H9 (cell line): ENCODE measurements around the gene COL3A1. TPM values are rescaled to one million over a fixed set of nuclear protein-coding genes. Genes with fewer than 3 reads are reported as not detected.

Experiments used
- DNase-seq: peaks from one replicate; pipeline ENCODE4 v3.0.0-alpha.2; 2017
- H2AFZ ChIP-seq: one replicate; pipeline ENCODE4 v1.6.1; 2013; ENCODE audit warnings: mild to moderate bottlenecking, low read length, control low read depth, moderate library complexity
- H2AK5ac ChIP-seq: 2 replicates; pipeline ENCODE4 v1.6.1; 2013; ENCODE audit warnings: low read length, control low read depth, mixed read lengths; ENCODE audit not compliant: insufficient read length
- H2BK120ac ChIP-seq: one replicate; pipeline ENCODE4 v1.6.1; 2013; ENCODE audit warnings: low read depth, mild to moderate bottlenecking, low read length, control low read depth, inconsistent platforms; ENCODE audit not compliant: poor library complexity, severe bottlenecking
- H2BK12ac ChIP-seq: 2 replicates; pipeline ENCODE4 v1.6.1; 2013; ENCODE audit warnings: low read length, control low read depth, mixed read lengths, low read depth; ENCODE audit not compliant: insufficient read length
- H2BK15ac ChIP-seq: 2 replicates; pipeline ENCODE4 v1.6.1; 2013; ENCODE audit warnings: low read depth, low read length, control low read depth
- H2BK20ac ChIP-seq: one replicate; pipeline ENCODE4 v1.6.1; 2013; ENCODE audit warnings: low read depth, mild to moderate bottlenecking, low read length, control low read depth, inconsistent platforms; ENCODE audit not compliant: poor library complexity, severe bottlenecking
- H2BK5ac ChIP-seq: 2 replicates; pipeline ENCODE4 v1.6.1; 2013; ENCODE audit warnings: low read length, control low read depth, mixed read lengths; ENCODE audit not compliant: insufficient read length
- H3K14ac ChIP-seq: 2 replicates; pipeline ENCODE4 v1.6.1; 2013; ENCODE audit warnings: low read length, control low read depth; ENCODE audit not compliant: insufficient read depth
- H3K18ac ChIP-seq: 2 replicates; pipeline ENCODE4 v1.6.1; 2013; ENCODE audit warnings: low read depth, mild to moderate bottlenecking, mixed read lengths, low read length, control low read depth; ENCODE audit not compliant: insufficient read length
- H3K23ac ChIP-seq: 2 replicates; pipeline ENCODE4 v1.6.1; 2013; ENCODE audit warnings: low read length, control low read depth, mixed read lengths, low read depth; ENCODE audit not compliant: insufficient read length
- H3K23me2 ChIP-seq: 2 replicates; pipeline ENCODE4 v1.6.1; 2013; ENCODE audit warnings: low read depth, mild to moderate bottlenecking, mixed read lengths, low read length, control low read depth; ENCODE audit not compliant: insufficient read length, poor library complexity, severe bottlenecking
- H3K27ac ChIP-seq: 2 replicates; pipeline ENCODE4 v1.5.1; 2013; ENCODE audit warnings: low read length, control low read depth, mixed read lengths, low read depth; ENCODE audit not compliant: insufficient read length
- H3K27me3 ChIP-seq: 2 replicates; pipeline ENCODE4 v1.6.1; 2013; ENCODE audit warnings: low read length, control low read depth, inconsistent platforms; ENCODE audit not compliant: insufficient read depth
- H3K4ac ChIP-seq: 2 replicates; pipeline ENCODE4 v1.6.1; 2013; ENCODE audit warnings: low read depth, mild to moderate bottlenecking, control low read depth, inconsistent platforms, low read length, moderate library complexity
- H3K4me1 ChIP-seq: 2 replicates; pipeline ENCODE4 v1.6.1; 2013; ENCODE audit warnings: low read length, control low read depth, inconsistent platforms; ENCODE audit not compliant: insufficient read depth
- H3K4me2 ChIP-seq: 2 replicates; pipeline ENCODE4 v1.6.1; 2013; ENCODE audit warnings: low read length, control low read depth, mixed read lengths; ENCODE audit not compliant: insufficient read length, insufficient read depth
- H3K56ac ChIP-seq: 2 replicates; pipeline ENCODE4 v1.6.1; 2013; ENCODE audit warnings: low read depth, mild to moderate bottlenecking, mixed read lengths, low read length, control low read depth; ENCODE audit not compliant: insufficient read length
- H3K79me1 ChIP-seq: 2 replicates; pipeline ENCODE4 v1.6.1; 2013; ENCODE audit warnings: low read depth, mild to moderate bottlenecking, moderate library complexity, low read length, control low read depth, inconsistent platforms; ENCODE audit not compliant: insufficient read depth, poor library complexity, severe bottlenecking
- H3K79me2 ChIP-seq: 2 replicates; pipeline ENCODE4 v1.6.1; 2013; ENCODE audit warnings: low read length, control low read depth, inconsistent platforms; ENCODE audit not compliant: insufficient read depth
- H3K9ac ChIP-seq: 2 replicates; pipeline ENCODE4 v1.6.1; 2013; ENCODE audit warnings: low read length, control low read depth, mixed read lengths; ENCODE audit not compliant: insufficient read length; ENCODE audit errors: extremely low read depth
- H3K9me3 ChIP-seq: one replicate; pipeline ENCODE4 v1.6.1; 2013; ENCODE audit warnings: low read depth, low read length, inconsistent platforms; ENCODE audit not compliant: control insufficient read depth
- H3T11ph ChIP-seq: one replicate; pipeline ENCODE4 v1.6.1; 2013; ENCODE audit warnings: mild to moderate bottlenecking, low read length, control low read depth, inconsistent platforms
- H4K20me1 ChIP-seq: one replicate; pipeline ENCODE4 v1.6.1; 2013; ENCODE audit not compliant: control insufficient read depth, insufficient read length, insufficient read depth
- H4K5ac ChIP-seq: 2 replicates; pipeline ENCODE4 v1.6.1; 2013; ENCODE audit warnings: low read depth, mild to moderate bottlenecking, mixed read lengths, low read length, control low read depth; ENCODE audit not compliant: insufficient read length
- H4K8ac ChIP-seq: replicated peaks from 2 replicates; pipeline ENCODE4 v1.6.1; 2013; ENCODE audit warnings: low read length, control low read depth, mixed read lengths, low read depth; ENCODE audit not compliant: insufficient read length
- H4K91ac ChIP-seq: 2 replicates; pipeline ENCODE4 v1.6.1; 2013; ENCODE audit warnings: low read depth, mild to moderate bottlenecking, moderate library complexity, mixed read lengths, low read length, control low read depth; ENCODE audit not compliant: insufficient read length
- H3K27ac Mint-ChIP-seq, 3 experiments: 2 replicates in 2 of 3; 3 replicates in 1 of 3; pipeline ENCODE4 v1.8.0; 2020 to 2021; ENCODE audit warnings: mixed read lengths in 3 of 3, mild to moderate bottlenecking in 1 of 3, moderate library complexity in 1 of 3
- H3K27me3 Mint-ChIP-seq: 2 replicates; pipeline ENCODE4 v1.8.0; 2021; ENCODE audit warnings: low read depth, mild to moderate bottlenecking, moderate library complexity, mixed read lengths
- H3K36me3 Mint-ChIP-seq, 3 experiments: 2 replicates in 2 of 3; 3 replicates in 1 of 3; pipeline ENCODE4 v1.8.0; 2020 to 2021; ENCODE audit warnings: low read depth in 3 of 3, mixed read lengths in 3 of 3; ENCODE audit not compliant: insufficient read depth in 1 of 3
- H3K4me1 Mint-ChIP-seq, 2 experiments: 2 replicates each; pipeline ENCODE4 v1.8.0; 2020; ENCODE audit warnings: mixed read lengths in 2 of 2
- H3K4me3 Mint-ChIP-seq, 2 experiments: 2 replicates in 1 of 2; 3 replicates in 1 of 2; pipeline ENCODE4 v1.8.0; 2020 to 2021; ENCODE audit warnings: mild to moderate bottlenecking in 2 of 2, mixed read lengths in 2 of 2, moderate library complexity in 1 of 2
- H3K9me3 Mint-ChIP-seq, 2 experiments: 2 replicates in 1 of 2; 3 replicates in 1 of 2; pipeline ENCODE4 v1.8.0; 2020; ENCODE audit warnings: mild to moderate bottlenecking in 2 of 2, mixed read lengths in 2 of 2, moderate library complexity in 1 of 2
- CTCF ChIP-seq: fragments of 200-600 bp; sonication (generic); conservative IDR thresholded peaks from 3 replicates; pipeline ENCODE4 v1.8.0; 2021; ENCODE audit warnings: antibody characterized with exemption, mild to moderate bottlenecking
- WGBS: extraction: QIAGEN DNeasy Blood & Tissue Kit; methylation state at CpG from one replicate; pipeline ENCODE4 v1.1.7; 2013; ENCODE audit warnings: missing lambda C conversion rate, low lambda C conversion rate, mixed read lengths; ENCODE audit not compliant: insufficient read length; ENCODE audit errors: extremely low coverage; 5-methylcytosine and 5-hydroxymethylcytosine counted together
- total RNA-seq: library from RNA; stranded (reverse); gene quantifications from 2 replicates; pipeline ENCODE4 v1.2.1, GENCODE V29; 2021

The COL3A1 gene
- total RNA-seq, 1 experiment from 2014 or later, result not detected

GRCh38 chr2:188965563-188965962 lies 8.6 kb upstream of the COL3A1 start:
- no peak overlapping the region for H4K91ac ChIP-seq
- no peaks in the 10 kb centered on the region for H3K23me2 ChIP-seq
- no peak overlapping the region for H4K8ac ChIP-seq
- no peak overlapping the region for H2BK15ac ChIP-seq
- no peak overlapping the region for H2BK20ac ChIP-seq
- H2BK5ac ChIP-seq, result no peak overlapping the region
- H3T11ph ChIP-seq, result no peak overlapping the region
- Mint-ChIP-seq H3K27ac (no peak overlapping the region), H3K9me3 (no peaks in the 10 kb centered on the region; a peak in 1 of 5 replicates), H3K4me3 (no peak overlapping the region), H3K36me3 (no peaks in the 10 kb centered on the region), H3K27me3 (no peaks in the 10 kb centered on the region), H3K4me1 (no peaks in the 10 kb centered on the region)
- H3K79me2 ChIP-seq, result no peaks in the 10 kb centered on the region
- H3K27me3 ChIP-seq, result no peaks in the 10 kb centered on the region
- no peaks in the 10 kb centered on the region for H3K79me1 ChIP-seq
- TF ChIP-seq CTCF, result no peak
- no peak overlapping the region for H3K18ac ChIP-seq
- no peak overlapping the region for H3K14ac ChIP-seq
- no peak overlapping the region for H3K23ac ChIP-seq
- DNase-seq, result no peak
- H2AFZ ChIP-seq, result no peak overlapping the region
- no peak overlapping the region for H3K4me2 ChIP-seq
- H3K27ac ChIP-seq, result no peak overlapping the region
- H3K4ac ChIP-seq, result no peak overlapping the region
- no peak overlapping the region for H2BK12ac ChIP-seq
- no peak overlapping the region for H3K9ac ChIP-seq
- no peaks in the 10 kb centered on the region for H3K9me3 ChIP-seq
- H4K20me1 ChIP-seq, result no peaks in the 10 kb centered on the region
- WGBS, result no CpG with 5 or more reads among the region's 2 CpGs
- no peaks in the 10 kb centered on the region for H3K4me1 ChIP-seq
- H2BK120ac ChIP-seq, result no peak overlapping the region
- no peak overlapping the region for H3K56ac ChIP-seq
- no peak overlapping the region for H4K5ac ChIP-seq
- no peak overlapping the region for H2AK5ac ChIP-seq
